ENCODE results near the gene C12orf57.

C12orf57 gene

GRCh38 chr12:6938353-6939190 lies 5.2 kb upstream of the C12orf57 start:
- TF ChIP-seq CTCF (IDR thresholded peaks at IDR 0.05; ENCODE audit: low read length) = no peak
- no peak for TF ChIP-seq EZH2 (IDR thresholded peaks at IDR 0.05; ENCODE audit: borderline replicate concordance, low read length)

GRCh38 chr12:6939191-6939540 lies 4.7 kb upstream of the C12orf57 start:
- H3K4me1 ChIP-seq (ENCODE audit: insufficient read depth, low read length, severe bottlenecking) = peaks cover 37% of the 10 kb centered on the region
- H3K27me3 ChIP-seq (ENCODE audit: insufficient read depth, low read length) = no peaks in the 10 kb centered on the region
- no peak overlapping the region; the same call in 1 of the 2 replicates for H3K9ac ChIP-seq (ENCODE audit: low read length)
- H4K20me1 ChIP-seq (ENCODE audit: insufficient read depth, low read length) = no peaks in the 10 kb centered on the region
- H3K9me2 ChIP-seq (ENCODE audit: low read depth, low read length) = no peaks in the 10 kb centered on the region
- no peaks in the 10 kb centered on the region for H3K36me3 ChIP-seq (ENCODE audit: insufficient read depth, low read length)
- no peak overlapping the region for H3K4me3 ChIP-seq (ENCODE audit: low read depth, low read length, poor library complexity, severe bottlenecking)
- no peak overlapping the region for H3K4me2 ChIP-seq (ENCODE audit: low read length)
- H3K27ac ChIP-seq (ENCODE audit: low read depth, low read length, poor library complexity, severe bottlenecking) = no peak overlapping the region
- no peaks in the 10 kb centered on the region for H3K79me2 ChIP-seq (ENCODE audit: insufficient read depth, low read length)
- H3F3A ChIP-seq (ENCODE audit: insufficient read depth, low read length) = no peaks in the 10 kb centered on the region
- TF ChIP-seq CTCF (IDR thresholded peaks at IDR 0.05; ENCODE audit: low read length) (no peak), EZH2 (IDR thresholded peaks at IDR 0.05; ENCODE audit: borderline replicate concordance, low read length) (no peak)
- H3K9me3 ChIP-seq (ENCODE audit: low read length) = no peaks in the 10 kb centered on the region
- H2AFZ ChIP-seq (ENCODE audit: low read length) = no peak overlapping the region

More at GRCh38 chr12:6938353-6939190, 5.2 kb upstream of the C12orf57 start:
- H3K4me2 ChIP-seq (ENCODE audit: low read length) = peak overlapping the region; percentile 60
- H3K9me2 ChIP-seq (ENCODE audit: low read depth, low read length) = no peaks in the 10 kb centered on the region
- no peaks in the 10 kb centered on the region for H4K20me1 ChIP-seq (ENCODE audit: insufficient read depth, low read length)
- peak overlapping the region; percentile 60 for H3K9ac ChIP-seq (ENCODE audit: low read length)
- peak overlapping the region; percentile 1 for H3K27ac ChIP-seq (ENCODE audit: low read depth, low read length, poor library complexity, severe bottlenecking)
- H3K4me3 ChIP-seq (ENCODE audit: low read depth, low read length, poor library complexity, severe bottlenecking) = peak overlapping the region; percentile 73
- H3K4me1 ChIP-seq (ENCODE audit: insufficient read depth, low read length, severe bottlenecking) = peaks cover 31% of the 10 kb centered on the region
- H3K9me3 ChIP-seq (ENCODE audit: low read length) = no peaks in the 10 kb centered on the region
- no peaks in the 10 kb centered on the region for H3K27me3 ChIP-seq (ENCODE audit: insufficient read depth, low read length)
- H3F3A ChIP-seq (ENCODE audit: insufficient read depth, low read length) = no peaks in the 10 kb centered on the region
- peak overlapping the region; percentile 3; the same call in 1 of the 2 replicates for H2AFZ ChIP-seq (ENCODE audit: low read length)
- peaks cover under 1% of the 10 kb centered on the region; the same call in 1 of the 2 replicates for H3K36me3 ChIP-seq (ENCODE audit: insufficient read depth, low read length)
- H3K79me2 ChIP-seq (ENCODE audit: insufficient read depth, low read length) = no peaks in the 10 kb centered on the region

GRCh38 chr12:6941267-6941666 lies 2.6 kb upstream of the C12orf57 start:
- Histone ChIP-seq H4K20me1 (ENCODE audit: insufficient read depth, low read length) (no peaks in the 10 kb centered on the region), H3K36me3 (ENCODE audit: insufficient read depth, low read length) (no peaks in the 10 kb centered on the region), H3K4me3 (ENCODE audit: low read depth, low read length, poor library complexity, severe bottlenecking) (no peak overlapping the region), H3K79me2 (ENCODE audit: insufficient read depth, low read length) (no peaks in the 10 kb centered on the region), H3K4me2 (ENCODE audit: low read length) (no peak overlapping the region), H3F3A (ENCODE audit: insufficient read depth, low read length) (no peaks in the 10 kb centered on the region), H3K4me1 (ENCODE audit: insufficient read depth, low read length, severe bottlenecking) (peaks cover 52% of the 10 kb centered on the region), H2AFZ (ENCODE audit: low read length) (no peak overlapping the region), H3K27me3 (ENCODE audit: insufficient read depth, low read length) (no peaks in the 10 kb centered on the region), H3K9ac (ENCODE audit: low read length) (no peak overlapping the region), H3K9me2 (ENCODE audit: low read depth, low read length) (no peaks in the 10 kb centered on the region), H3K27ac (ENCODE audit: low read depth, low read length, poor library complexity, severe bottlenecking) (no peak overlapping the region), H3K9me3 (ENCODE audit: low read length) (no peaks in the 10 kb centered on the region)
- no peak for TF ChIP-seq EZH2 (IDR thresholded peaks at IDR 0.05; ENCODE audit: borderline replicate concordance, low read length)
- TF ChIP-seq CTCF (IDR thresholded peaks at IDR 0.05; ENCODE audit: low read length) = no peak
